DMS 273 treated with DMSO at 0.1 percent for 48 hours (cell line): ENCODE data around the gene RS1.

Experiments
- DNase-seq: peaks from one replicate; lab custom pipeline; 2025; lab: John Stamatoyannopoulos, UW

Gene RS1

GRCh38 chrX:18672008-18672407 is at the start of gene RS1:
TSS of gene RS1 (minus strand) at chrX:18672108. CDS start at chrX:18672068, 40 bp downstream.
- no peak for DNase-seq

GRCh38 chrX:18719852-18720251 is 47.9 kb upstream of the RS1 start:
- DNase-seq, result no peak

GRCh38 chrX:18714910-18715309 is 43.0 kb upstream of the RS1 start:
- DNase-seq, result no peak

- no peak for DNase-seq
These were observed 37.9 kb upstream of the RS1 start for GRCh38 chrX:18709833-18710232.

- no peak for DNase-seq
These were observed 35.6 kb upstream of the RS1 start, which contains the start of gene PPEF1 for GRCh38 chrX:18707426-18708049. TSS of gene PPEF1 (plus strand) at chrX:18707645. CDS start at chrX:18707781, 136 bp downstream.

- DNase-seq, result no peak
These were observed 30.7 kb upstream of the RS1 start for GRCh38 chrX:18702362-18703195.

- no peak for DNase-seq
These were observed 29.9 kb upstream of the RS1 start for GRCh38 chrX:18701621-18702361.

GRCh38 chrX:18698737-18699650 is 27.1 kb upstream of the RS1 start:
- DNase-seq, result no peak

GRCh38 chrX:18696653-18697052 is 24.7 kb upstream of the RS1 start:
- no peak for DNase-seq

- DNase-seq, result no peak
These were observed 20.6 kb upstream of the RS1 start for GRCh38 chrX:18692541-18692940.

GRCh38 chrX:18691431-18691830 is 19.5 kb upstream of the RS1 start:
- DNase-seq, result no peak

- no peak for DNase-seq
These were observed 16.1 kb upstream of the RS1 start for GRCh38 chrX:18687856-18688495.

- DNase-seq, result no peak
These were observed 11.1 kb upstream of the RS1 start for GRCh38 chrX:18682979-18683387.

GRCh38 chrX:18681996-18682395 is 10.1 kb upstream of the RS1 start:
- no peak for DNase-seq

GRCh38 chrX:18677161-18677869 is 5.4 kb upstream of the RS1 start:
- no peak for DNase-seq

GRCh38 chrX:18676470-18676869 is 4.6 kb upstream of the RS1 start:
- no peak for DNase-seq

- no peak for DNase-seq
These were observed 4.1 kb upstream of the RS1 start for GRCh38 chrX:18676050-18676449.

- peak; percentile 25 for DNase-seq
These were observed 3.2 kb upstream of the RS1 start for GRCh38 chrX:18674788-18675735.

GRCh38 chrX:18674417-18674787 is 2.5 kb upstream of the RS1 start:
- DNase-seq, result no peak
